GM19043 (cell line): ENCODE results near the gene SCARB1.
"Not testable (repeated sequence)": the region's sequence is repeated elsewhere in the genome, so short reads cannot be mapped to it uniquely, and the experiment has no call there.

Source experiments
- ATAC-seq: cut with Tn5 transposase; IDR thresholded peaks from one replicate; pipeline ENCODE4 v1.9.1; 2021; ENCODE audit warnings: low read depth; ENCODE audit not compliant: unreplicated experiment

Gene SCARB1, protein sequence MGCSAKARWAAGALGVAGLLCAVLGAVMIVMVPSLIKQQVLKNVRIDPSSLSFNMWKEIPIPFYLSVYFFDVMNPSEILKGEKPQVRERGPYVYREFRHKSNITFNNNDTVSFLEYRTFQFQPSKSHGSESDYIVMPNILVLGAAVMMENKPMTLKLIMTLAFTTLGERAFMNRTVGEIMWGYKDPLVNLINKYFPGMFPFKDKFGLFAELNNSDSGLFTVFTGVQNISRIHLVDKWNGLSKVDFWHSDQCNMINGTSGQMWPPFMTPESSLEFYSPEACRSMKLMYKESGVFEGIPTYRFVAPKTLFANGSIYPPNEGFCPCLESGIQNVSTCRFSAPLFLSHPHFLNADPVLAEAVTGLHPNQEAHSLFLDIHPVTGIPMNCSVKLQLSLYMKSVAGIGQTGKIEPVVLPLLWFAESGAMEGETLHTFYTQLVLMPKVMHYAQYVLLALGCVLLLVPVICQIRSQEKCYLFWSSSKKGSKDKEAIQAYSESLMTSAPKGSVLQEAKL

DNA sequence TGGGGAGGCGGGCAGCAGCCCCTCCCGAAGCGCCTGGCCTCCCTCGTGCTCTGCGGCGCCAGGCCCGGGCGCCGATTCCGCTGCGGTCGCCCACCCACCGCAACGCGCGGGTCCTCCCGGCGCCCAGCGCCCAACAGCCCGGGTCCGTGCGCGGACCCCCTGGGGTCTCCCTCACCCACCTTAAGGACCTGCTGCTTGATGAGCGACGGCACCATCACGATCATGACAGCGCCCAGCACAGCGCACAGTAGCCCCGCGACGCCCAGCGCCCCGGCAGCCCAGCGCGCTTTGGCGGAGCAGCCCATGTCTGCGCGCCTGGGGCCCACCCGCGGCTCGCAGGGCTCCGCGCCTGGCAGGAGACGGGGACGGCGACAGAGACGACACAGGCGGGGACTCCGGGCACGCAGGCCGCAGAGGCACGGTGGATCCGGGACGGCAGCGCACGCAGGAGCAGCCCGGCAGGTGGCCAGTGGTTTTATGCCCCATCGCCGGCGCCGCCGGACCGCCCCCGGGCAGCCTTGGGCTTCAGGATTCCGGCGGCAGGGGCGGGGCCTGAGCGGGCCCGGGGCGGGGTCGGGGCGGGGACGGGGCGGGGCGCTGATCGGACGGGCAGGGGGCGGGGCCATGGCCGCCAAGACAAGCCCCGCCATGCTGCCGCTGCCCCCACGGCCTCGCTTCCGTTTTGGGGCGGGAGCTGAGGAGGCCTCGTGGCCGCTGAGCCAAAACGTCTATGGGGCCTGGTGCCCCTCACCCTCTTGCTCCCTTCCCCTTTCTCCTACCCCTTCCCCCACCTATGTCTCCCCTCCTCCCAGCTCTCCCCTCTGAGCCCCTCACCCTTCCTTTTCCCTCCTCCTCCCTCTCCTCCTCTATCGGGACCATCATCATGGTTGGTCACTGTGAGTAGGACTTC, at the start of gene SCARB1:
Gene SCARB1, minus strand, starts transcription at position 449 of the 910 bp plus-strand sequence. Its CDS starts 144 bp downstream, at position 305.
- peak; percentile 65 for ATAC-seq

DNA sequence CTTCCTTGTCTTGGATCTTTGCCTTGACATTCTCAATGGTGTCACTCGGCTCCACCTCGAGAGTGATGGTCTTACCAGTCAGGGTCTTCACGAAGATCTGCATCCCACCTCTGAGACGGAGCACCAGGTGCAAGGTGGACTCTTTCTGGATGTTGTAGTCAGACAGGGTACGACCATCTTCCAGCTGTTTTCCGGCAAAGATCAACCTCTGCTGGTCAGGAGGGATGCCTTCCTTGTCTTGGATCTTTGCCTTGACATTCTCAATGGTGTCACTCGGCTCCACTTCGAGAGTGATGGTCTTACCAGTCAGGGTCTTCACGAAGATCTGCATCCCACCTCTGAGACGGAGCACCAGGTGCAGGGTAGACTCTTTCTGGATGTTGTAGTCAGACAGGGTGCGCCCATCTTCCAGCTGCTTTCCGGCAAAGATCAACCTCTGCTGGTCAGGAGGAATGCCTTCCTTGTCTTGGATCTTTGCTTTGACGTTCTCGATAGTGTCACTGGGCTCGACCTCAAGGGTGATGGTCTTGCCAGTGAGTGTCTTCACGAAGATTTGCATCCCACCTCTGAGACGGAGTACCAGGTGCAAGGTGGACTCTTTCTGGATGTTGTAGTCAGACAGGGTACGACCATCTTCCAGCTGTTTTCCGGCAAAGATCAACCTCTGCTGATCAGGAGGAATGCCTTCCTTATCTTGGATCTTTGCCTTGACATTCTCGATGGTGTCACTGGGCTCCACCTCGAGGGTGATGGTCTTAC, 49.0 kb upstream of the SCARB1 start:
- not testable (repeated sequence) for ATAC-seq

DNA sequence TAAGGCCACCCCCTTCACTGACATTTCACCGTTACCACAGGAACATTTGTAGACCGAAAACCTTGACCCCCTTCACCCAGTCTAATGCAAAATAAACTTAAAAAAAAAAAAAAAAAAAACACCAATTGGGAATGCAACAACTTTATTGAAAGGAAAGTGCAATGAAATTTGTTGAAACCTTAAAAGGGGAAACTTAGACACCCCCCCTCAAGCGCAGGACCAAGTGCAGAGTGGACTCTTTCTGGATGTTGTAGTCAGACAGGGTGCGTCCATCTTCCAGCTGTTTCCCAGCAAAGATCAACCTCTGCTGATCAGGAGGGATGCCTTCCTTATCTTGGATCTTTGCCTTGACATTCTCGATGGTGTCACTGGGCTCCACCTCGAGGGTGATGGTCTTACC, 47.9 kb upstream of the SCARB1 start:
- ATAC-seq = not testable (repeated sequence)

DNA sequence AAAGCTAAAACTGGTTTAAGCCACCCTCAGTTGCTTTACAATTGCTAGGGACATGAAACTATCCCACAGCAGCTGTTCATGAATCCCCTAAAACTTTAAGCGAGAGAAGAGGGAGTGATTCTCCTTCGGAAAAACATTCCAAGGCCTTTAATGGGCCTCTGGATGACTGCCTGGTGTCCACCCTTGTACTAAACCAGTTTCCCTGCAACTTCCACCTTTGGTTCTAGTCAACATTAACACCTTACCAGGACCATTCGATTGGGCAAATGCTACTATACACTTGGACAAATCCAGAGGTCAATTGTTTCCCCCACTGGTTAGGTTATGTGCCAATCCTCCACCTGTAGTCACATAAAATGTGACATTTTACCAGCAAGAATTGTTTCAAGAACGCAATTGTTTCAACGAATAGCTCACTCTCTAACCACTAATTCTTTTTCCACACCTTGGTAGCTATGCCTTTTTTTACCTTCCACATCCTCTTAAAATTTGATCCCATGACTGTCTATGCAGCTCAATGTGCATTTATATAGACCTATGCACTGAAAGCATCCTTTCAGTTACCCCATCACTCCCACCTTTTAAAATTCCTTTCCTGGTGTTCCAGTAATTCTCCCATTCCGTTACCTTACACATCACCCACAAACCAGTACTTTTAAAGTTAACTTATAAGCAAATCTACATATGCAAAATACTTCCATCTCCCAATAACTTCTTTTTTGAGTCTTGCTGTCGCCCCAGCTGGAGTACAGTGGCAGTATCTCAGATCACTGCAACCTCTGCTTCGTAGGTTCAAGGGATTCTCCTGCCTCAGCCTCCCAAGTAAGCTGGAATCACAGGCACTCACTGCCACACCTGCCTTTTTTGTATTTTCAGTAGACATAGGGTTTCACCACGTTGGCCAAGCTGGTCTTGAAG, 47.2 kb upstream of the SCARB1 start:
- ATAC-seq = no peak

DNA sequence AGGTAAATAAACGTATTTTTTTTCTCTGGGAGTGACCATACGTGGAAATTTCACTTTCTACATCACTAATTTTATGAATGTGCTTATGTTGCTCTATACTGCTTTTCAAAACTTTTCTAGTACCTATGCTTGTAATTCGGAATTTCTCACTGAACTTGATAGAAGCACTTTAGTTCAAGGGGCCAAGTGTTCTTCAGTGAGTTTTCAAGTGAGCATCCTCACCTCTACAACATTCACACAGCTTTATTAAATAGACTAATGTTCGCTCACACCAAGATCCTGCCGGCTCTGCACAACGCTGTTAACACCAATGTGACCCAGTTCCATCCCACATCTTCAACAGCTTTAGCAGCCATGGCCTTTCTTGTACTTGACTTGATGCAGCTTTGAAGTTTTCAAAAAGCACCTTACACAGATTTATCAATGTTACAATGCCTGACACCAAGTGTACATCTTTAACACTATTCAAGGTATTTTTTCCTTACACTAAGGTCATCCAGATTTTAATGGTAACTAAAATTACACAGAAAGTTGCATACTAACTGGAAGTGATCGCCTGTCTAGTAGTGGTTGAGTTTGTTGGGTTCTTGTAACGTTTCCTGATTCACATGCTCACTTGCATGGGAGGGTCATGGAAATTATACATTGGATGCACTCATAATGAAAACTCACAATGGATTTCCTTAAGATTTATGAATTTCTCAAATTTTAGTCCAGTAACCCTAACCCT, 46.3 kb upstream of the SCARB1 start:
- no peak for ATAC-seq

DNA sequence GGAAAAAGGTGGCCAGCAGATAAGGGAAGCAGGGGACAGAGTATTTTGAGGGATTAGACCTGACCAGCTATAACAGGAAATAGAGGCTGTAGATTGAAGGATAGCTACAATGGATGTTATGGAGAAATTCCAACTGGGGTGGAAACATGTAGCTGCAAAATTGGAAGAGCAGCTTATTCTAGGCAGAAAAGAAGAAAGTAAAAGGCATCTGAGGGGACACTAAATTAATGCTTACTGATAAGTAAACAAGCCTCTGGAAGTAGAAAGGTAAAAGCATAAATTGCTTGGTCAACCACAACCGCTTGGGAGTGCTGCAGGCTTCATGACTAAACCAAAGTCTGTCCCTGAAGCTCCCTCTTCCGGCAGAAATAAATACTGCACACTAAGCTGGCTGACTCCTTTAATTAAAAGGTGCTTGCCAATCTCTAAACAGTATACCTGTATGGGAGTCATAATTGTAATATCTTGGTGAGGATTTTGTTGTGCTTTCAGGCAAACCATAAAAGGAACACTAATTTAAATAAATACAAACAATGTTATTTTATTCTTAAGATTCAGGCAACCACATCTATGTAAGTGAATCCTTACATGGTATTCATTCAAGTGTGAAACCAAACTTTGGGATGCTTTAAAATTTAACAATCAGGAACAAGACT, 43.1 kb upstream of the SCARB1 start:
- peak; percentile 76 for ATAC-seq

DNA sequence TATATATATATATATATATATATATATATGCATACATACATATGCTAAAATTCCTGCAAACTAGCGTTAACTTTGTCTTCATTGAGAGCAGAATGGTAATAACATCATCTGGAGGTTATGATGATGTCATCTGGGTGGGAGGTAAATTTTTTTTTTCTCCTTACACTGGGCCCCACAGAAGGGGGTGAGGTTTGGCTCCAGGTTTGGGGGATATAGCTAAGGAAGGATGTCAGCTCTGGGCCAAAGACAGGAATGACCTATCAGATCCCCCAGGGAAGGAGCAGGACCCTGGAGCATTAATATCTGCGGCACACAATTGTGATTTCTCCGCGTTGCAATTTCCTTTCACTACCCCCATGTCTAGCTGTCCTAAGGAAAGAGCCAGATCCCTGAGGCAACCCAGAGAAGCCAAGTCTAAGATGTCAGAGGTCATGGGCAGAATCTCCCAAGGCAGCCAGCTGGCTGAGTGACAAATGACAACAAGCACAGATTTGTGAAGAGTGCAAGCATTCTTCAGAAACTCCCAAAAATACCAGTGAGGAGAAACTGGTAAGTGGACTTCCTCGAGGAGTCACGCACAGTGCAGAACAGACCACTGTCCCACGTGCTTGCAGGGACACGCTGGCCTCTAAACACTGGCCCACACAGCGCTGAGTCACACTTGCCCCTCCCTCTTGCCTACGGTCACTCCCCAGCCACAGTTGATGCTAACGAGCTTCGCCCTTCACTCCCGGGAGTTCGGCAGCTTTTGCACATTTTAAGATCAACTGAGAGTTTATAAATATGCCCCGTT, 40.8 kb upstream of the SCARB1 start:
- no peak for ATAC-seq

DNA sequence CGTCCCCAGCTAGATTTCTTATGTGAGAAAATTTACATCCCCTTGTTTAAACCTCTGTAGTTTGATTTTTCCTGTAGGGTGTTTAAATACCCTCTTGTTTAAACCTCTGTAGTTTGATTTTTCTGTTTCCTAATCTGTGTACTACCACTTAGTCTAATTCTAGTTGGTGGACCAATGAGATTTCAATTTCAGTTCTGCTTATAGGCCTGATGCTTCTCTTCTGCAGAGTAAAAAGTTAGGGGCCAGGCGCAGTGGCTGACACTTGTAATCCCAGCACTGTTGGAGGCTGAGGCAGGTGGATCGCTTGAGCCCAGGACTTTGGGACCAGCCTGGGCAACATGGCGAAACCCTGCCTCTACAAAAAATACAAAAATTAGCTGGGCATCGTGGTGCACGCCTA, 39.3 kb upstream of the SCARB1 start:
- no peak for ATAC-seq

DNA sequence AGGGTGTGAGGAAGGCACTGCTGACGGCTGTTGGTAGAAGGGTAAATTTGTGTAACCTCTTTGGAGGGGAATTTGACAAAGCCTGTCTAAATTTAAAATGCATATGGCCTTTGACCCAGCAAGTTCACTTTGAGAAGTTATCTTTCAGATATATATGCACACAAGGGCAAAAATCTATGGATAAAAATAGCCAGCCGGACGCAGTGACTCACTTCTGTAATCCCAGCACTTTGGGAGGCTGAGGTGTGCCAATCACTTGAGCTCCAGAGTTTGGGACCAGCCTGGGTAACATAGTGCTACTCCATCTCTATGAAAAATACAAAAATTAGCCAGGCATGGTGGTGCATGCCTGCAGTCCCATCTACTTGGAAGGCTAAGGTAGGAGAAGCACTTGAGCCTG, 37.3 kb upstream of the SCARB1 start:
- ATAC-seq = no peak

DNA sequence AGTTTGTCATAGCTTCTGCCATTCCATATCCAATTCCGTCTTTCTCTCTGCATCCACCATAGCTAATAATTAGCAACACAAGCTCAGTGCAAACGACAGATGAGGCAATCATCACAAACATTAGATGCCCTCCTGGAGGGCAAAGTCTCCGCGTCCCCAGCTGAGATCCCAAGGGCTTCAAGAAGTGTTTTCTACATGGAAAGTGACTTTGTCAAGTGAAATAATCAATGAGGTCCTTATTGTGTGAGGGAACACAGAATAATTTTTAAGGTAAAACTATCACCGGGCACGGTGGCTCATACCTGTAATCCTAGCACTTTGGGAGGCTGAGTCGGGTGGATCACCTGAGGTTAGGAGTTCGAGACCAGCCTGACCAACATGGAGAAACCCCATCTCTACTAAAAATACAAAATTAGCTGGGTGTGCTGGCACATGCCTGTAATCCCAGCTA, 36.7 kb upstream of the SCARB1 start:
- not testable (repeated sequence) for ATAC-seq

DNA sequence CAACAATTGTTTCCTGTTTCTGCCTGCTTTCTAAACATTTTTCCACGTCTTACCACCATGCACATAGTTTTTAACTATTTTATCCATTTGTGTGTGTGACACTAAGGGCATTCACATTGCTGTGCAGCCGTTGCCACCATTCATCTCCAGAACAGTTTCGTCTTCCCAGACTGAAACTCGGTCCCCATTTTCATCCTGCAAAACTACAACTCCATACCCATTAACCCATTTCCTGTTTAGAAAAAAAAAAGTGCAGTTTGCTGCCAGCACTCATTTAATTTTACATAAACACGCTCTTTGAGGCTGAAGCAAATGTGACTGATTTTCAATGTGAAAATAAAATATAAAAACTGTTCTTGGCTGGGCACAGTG, 35.2 kb upstream of the SCARB1 start:
- ATAC-seq = no peak

DNA sequence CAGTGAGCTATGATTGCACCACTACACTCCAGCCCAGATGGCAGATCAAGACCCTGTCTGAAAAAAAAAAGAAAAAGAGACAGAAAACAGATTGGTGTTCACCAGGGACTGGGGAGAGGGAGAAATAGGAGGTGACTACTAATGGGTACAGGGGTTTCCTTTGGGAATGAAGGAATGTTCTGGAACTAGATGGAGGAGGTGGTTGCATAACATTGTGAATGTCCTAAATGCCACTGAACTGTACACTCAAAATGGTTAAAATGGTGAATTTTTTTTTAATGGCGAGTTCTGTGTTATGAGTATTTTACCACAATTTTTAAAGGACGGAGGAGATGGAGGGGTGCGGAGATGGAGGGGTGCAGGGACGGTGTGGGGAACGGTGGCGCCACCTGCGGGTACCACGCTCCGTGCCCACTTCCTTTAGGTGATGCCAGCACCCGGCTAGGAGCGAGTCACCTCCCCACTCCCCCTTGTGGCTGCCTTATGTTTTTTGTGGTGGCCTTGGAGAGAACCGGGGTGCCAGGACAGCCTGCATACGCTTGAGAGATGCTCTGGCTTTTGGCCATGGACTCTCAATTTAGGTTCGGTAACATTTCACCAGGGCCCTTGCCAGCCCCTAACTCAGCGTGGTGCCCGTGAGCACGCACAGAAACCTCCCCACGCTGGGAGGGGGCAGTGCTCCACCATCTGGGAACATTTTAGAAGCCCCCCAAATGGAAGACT, 34.7 kb upstream of the SCARB1 start:
- ATAC-seq = no peak

DNA sequence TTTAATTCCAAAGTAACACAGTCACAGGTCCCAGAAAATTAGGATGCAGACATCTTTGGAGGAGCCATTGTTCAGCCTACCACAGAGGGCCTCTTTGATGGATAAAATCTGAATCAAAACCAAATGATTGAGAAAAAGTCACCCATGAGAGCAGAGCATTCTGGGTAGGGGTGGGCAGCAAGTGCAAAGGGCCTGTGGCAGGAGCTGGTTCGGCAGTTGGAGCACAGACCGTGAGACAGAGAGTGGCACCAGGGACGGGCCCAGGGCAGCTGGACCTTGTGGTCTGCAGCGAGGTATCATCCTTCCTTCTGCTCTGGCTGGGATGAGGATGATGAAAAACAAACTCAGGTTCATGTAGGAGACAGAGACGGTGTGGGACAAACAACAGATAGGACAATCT, 32.8 kb upstream of the SCARB1 start:
- no peak for ATAC-seq

DNA sequence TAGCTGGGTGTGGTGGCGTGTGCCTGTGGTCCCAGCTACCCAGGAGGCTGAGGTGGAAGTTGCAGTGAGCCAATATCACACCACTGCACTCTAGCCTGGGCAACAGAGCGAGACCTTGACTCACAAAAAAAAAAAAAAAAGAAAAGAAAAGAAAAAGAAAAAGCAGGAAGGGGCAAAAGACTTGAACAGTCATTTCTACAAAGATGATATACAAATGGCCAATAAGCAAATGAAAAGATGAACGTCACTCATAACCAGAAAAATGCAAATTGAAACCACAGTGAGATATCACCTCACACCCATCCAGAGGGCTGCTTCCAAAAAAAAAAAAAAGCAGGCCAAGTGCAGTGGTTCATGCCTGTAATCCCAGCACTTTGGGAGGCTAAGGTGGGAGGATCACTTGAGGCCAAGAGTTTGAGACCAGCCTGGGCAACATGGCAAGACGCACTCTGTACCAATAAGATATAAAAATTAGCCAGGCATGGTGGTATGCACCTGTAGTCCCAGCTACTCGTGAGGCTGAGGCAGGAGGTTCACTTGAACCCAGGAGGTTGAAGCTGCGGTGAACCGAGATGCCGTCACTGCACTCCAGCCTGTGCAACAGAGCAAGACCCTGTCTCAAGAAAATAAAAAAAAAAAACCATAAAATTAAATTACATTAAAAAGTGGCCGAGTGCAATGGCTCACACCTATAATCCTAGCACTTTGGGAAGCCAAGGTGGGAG, 30.3 kb upstream of the SCARB1 start:
- peak; percentile 69 for ATAC-seq

DNA sequence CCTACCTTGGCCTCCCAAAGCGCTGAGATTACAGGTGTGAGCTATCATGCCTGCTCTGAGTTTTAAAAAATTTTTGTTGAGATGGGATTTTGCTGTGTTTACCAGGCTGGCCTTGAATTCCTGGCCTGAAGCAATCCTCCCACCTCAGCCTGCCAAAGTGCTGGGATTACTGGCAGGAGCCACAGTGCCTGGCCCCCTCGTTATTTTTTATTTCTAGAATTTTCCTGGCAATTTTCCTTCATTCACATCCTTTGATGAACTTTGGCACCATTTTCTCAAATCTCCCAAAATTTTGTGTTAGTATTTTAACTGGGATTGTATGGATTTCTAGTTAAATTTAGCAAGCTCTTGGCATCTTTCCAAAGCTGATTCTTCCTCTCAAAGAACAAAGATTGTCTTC, 24.6 kb upstream of the SCARB1 start:
- ATAC-seq = no peak

DNA sequence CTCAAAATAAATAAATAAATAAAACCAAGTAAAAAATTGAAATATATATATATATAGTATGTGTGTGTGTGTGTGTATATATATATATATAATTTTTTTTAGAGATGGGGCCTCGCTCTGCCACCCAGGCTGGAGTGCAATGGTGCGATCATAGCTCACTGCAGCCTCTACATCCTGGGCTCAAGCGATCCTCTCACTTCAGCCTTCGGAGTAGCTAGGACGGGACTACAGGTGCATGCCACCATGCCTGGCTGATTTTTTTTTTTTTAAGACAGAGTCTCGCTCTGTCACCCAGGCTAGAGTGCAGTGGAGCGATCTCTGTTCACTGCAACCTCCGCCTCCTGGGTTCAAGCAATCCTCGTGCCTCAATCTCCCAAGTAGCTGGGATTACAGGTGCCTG, 24.1 kb upstream of the SCARB1 start:
- ATAC-seq = not testable (repeated sequence)
